GM23338 (cell line): ENCODE measurements around the gene P4HA1.
"Not testable (repeated sequence)": the region's sequence is repeated elsewhere in the genome, so short reads cannot be mapped to it uniquely, and the experiment has no call there.

Experiments
- CTCF ChIP-seq, 2 experiments: fragments of 200-600 bp in 1 of 2; sonication (generic) in 1 of 2; conservative IDR thresholded peaks; 2 replicates each; pipeline versions ENCODE4 v1.5.1 to v1.6.1; 2016 to 2017; ENCODE audit warnings: antibody characterized with exemption in 2 of 2, low read depth in 2 of 2, mild to moderate bottlenecking in 2 of 2, moderate library complexity in 1 of 2
- EZH2phosphoT487 ChIP-seq: fragments of 200-600 bp; sonication (generic); IDR thresholded peaks from one replicate; pipeline ENCODE4 v1.8.1; 2018; ENCODE audit warnings: antibody characterized with exemption; ENCODE audit not compliant: unreplicated experiment
- POLR2AphosphoS5 ChIP-seq: IDR thresholded peaks from 2 replicates; pipeline ENCODE4 v1.6.1; 2016; ENCODE audit warnings: antibody characterized with exemption, low read depth
- STAT1 ChIP-seq: IDR thresholded peaks from one replicate; pipeline ENCODE4 v1.6.1; 2016; ENCODE audit warnings: antibody characterized with exemption; ENCODE audit not compliant: unreplicated experiment

- TF ChIP-seq CTCF (conservative IDR thresholded peaks at IDR 0.05; ENCODE audit: low read depth in 2 of 2); POLR2AphosphoS5; STAT1; EZH2phosphoT487: not testable (repeated sequence)
These were observed 112.0 kb downstream of the P4HA1 start for GRCh38 chr10:72984618-72985017.
